Measurements from ENCODE around the gene APOD. TPM values are rescaled to one million over a fixed set of nuclear protein-coding genes. Genes with fewer than 3 reads are reported as not detected.

The APOD gene
- total RNA-seq, 1 donor from 2014 or later: 2.9 TPM

- Mint-ChIP-seq H3K9me3 (ENCODE audit: low read depth) (peaks cover 4% of the 10 kb centered on the region), H3K27ac (ENCODE audit: unreplicated experiment) (no peak overlapping the region), H3K36me3 (ENCODE audit: low read depth) (no peaks in the 10 kb centered on the region), H3K4me1 (ENCODE audit: low read depth) (peaks cover 22% of the 10 kb centered on the region), H3K4me3 (ENCODE audit: unreplicated experiment) (no peak overlapping the region), H3K27me3 (ENCODE audit: low read depth) (peaks cover 3% of the 10 kb centered on the region)
- no peak for DNase-seq (ENCODE audit: low spot score)
- TF ChIP-seq, protein P1, sequence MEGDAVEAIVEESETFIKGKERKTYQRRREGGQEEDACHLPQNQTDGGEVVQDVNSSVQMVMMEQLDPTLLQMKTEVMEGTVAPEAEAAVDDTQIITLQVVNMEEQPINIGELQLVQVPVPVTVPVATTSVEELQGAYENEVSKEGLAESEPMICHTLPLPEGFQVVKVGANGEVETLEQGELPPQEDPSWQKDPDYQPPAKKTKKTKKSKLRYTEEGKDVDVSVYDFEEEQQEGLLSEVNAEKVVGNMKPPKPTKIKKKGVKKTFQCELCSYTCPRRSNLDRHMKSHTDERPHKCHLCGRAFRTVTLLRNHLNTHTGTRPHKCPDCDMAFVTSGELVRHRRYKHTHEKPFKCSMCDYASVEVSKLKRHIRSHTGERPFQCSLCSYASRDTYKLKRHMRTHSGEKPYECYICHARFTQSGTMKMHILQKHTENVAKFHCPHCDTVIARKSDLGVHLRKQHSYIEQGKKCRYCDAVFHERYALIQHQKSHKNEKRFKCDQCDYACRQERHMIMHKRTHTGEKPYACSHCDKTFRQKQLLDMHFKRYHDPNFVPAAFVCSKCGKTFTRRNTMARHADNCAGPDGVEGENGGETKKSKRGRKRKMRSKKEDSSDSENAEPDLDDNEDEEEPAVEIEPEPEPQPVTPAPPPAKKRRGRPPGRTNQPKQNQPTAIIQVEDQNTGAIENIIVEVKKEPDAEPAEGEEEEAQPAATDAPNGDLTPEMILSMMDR (IDR thresholded peaks at IDR 0.05): no peak
Measured at GRCh38 chr3:195587406-195587805, 3.7 kb upstream of the APOD start.

- Mint-ChIP-seq H3K36me3 (ENCODE audit: low read depth) (no peaks in the 10 kb centered on the region), H3K27me3 (ENCODE audit: low read depth) (no peaks in the 10 kb centered on the region), H3K4me3 (ENCODE audit: unreplicated experiment) (no peak overlapping the region), H3K9me3 (ENCODE audit: low read depth) (no peaks in the 10 kb centered on the region), H3K4me1 (ENCODE audit: low read depth) (peaks cover 39% of the 10 kb centered on the region), H3K27ac (ENCODE audit: unreplicated experiment) (peak overlapping the region; percentile 56)
- no peak for DNase-seq (ENCODE audit: low spot score)
- TF ChIP-seq, protein P1 (IDR thresholded peaks at IDR 0.05): no peak
Measured at GRCh38 chr3:195584543-195584870, 767 bp upstream of the APOD start.

DNA sequence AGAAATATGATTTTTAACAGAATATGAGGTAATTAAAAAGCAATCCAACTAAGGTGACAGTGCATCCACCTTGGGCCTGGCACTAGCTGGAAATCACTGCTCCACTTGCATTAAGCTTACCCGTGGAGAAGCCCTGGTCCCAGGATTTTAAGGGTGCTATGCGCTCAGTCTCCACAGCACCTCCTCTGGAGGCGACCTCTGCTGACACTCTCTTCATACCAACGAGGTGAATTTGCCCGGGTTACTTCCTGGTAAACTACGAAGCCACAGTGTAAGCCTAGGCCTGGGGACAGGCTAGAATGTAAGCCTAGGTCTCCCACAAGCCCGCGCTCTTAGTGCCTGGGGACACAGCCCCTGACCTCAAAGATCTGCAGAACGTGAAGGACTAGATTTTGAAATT lies 793 bp downstream of the APOD start:
- Mint-ChIP-seq H3K27me3 (ENCODE audit: low read depth) (peaks cover 3% of the 10 kb centered on the region), H3K36me3 (ENCODE audit: low read depth) (no peaks in the 10 kb centered on the region), H3K4me3 (ENCODE audit: unreplicated experiment) (no peak overlapping the region), H3K27ac (ENCODE audit: unreplicated experiment) (no peak overlapping the region), H3K4me1 (ENCODE audit: low read depth) (peaks cover 39% of the 10 kb centered on the region), H3K9me3 (ENCODE audit: low read depth) (no peaks in the 10 kb centered on the region)
- TF ChIP-seq, protein P1 (IDR thresholded peaks at IDR 0.05): no peak
- DNase-seq (ENCODE audit: low spot score): no peak

- peak overlapping the region; percentile 79 for H3K27ac Mint-ChIP-seq (ENCODE audit: unreplicated experiment)
- TF ChIP-seq, protein P1 (IDR thresholded peaks at IDR 0.05): no peak
- DNase-seq (ENCODE audit: low spot score): no peak
- H3K9me3 Mint-ChIP-seq (ENCODE audit: low read depth): no peaks in the 10 kb centered on the region
- H3K27me3 Mint-ChIP-seq (ENCODE audit: low read depth): peaks cover 7% of the 10 kb centered on the region
- peaks cover 2% of the 10 kb centered on the region for H3K36me3 Mint-ChIP-seq (ENCODE audit: low read depth)
- peaks cover 39% of the 10 kb centered on the region for H3K4me1 Mint-ChIP-seq (ENCODE audit: low read depth)
- H3K4me3 Mint-ChIP-seq (ENCODE audit: unreplicated experiment): no peak overlapping the region
Measured at GRCh38 chr3:195580744-195581443, 2.8 kb downstream of the APOD start.

- peaks cover 7% of the 10 kb centered on the region for H3K27me3 Mint-ChIP-seq (ENCODE audit: low read depth)
- H3K9me3 Mint-ChIP-seq (ENCODE audit: low read depth): no peaks in the 10 kb centered on the region
- H3K36me3 Mint-ChIP-seq (ENCODE audit: low read depth): peaks cover 2% of the 10 kb centered on the region
- H3K4me1 Mint-ChIP-seq (ENCODE audit: low read depth): peaks cover 31% of the 10 kb centered on the region
- H3K4me3 Mint-ChIP-seq (ENCODE audit: unreplicated experiment): no peak overlapping the region
- H3K27ac Mint-ChIP-seq (ENCODE audit: unreplicated experiment): no peak overlapping the region
- TF ChIP-seq, protein P1 (IDR thresholded peaks at IDR 0.05): no peak
- no peak for DNase-seq (ENCODE audit: low spot score)
Measured at GRCh38 chr3:195579281-195579680, 4.5 kb downstream of the APOD start.
